Measurements from ENCODE around the gene KCNJ10. TPM values are rescaled to one million over a fixed set of nuclear protein-coding genes. Genes with fewer than 3 reads are reported as not detected.
"Not testable (repeated sequence)": the region's sequence is repeated elsewhere in the genome, so short reads cannot be mapped to it uniquely, and the experiment has no call there.

Gene KCNJ10
- total RNA-seq, 2 experiments from 2014 or later, result 0.29 TPM; not detected in 1

DNA sequence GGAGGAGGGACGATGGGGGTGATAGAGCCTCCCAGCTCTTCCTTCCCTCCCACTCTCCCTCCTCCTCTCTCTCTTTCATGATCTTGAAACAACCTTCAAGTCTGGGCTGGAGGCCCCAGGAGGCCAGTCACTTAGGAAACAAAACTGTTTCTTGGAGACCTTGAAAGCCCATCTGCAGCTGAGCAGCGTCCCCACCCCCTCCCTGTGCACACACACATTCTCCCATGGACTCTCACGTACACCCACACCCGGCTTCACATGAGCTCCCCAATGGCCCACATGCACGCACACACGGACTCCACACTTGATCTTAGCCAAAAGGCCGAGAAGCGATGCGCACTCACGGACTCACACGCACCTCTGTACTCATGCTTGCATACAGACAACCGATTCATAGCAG is 42.4 kb upstream of the KCNJ10 start:
- Histone ChIP-seq H3K36me3 (ENCODE audit: insufficient read depth, low read length) (no peaks in the 10 kb centered on the region), H4K20me1 (ENCODE audit: insufficient read depth, low read length) (no peaks in the 10 kb centered on the region), H3K4me2 (ENCODE audit: low read length) (no peak overlapping the region), H3K9me2 (ENCODE audit: insufficient read depth, low read length) (no peaks in the 10 kb centered on the region), H3K4me3 (ENCODE audit: low read depth, low read length, poor library complexity, severe bottlenecking) (no peak overlapping the region), H3K4me1 (ENCODE audit: insufficient read depth, low read length, poor library complexity, severe bottlenecking) (peaks cover 4% of the 10 kb centered on the region), H2AFZ (ENCODE audit: low read length) (no peak overlapping the region), H3K9me3 (ENCODE audit: low read length) (no peaks in the 10 kb centered on the region), H3K27ac (ENCODE audit: low read depth, low read length, poor library complexity, severe bottlenecking) (no peak overlapping the region), H3K79me2 (ENCODE audit: insufficient read depth, low read depth, low read length) (no peaks in the 10 kb centered on the region)
- intact Hi-C loops (cut with micrococcal nuclease; ENCODE audit: unreplicated experiment), result no loop called here
- TF ChIP-seq EZH2phosphoT487 (IDR thresholded peaks at IDR 0.05; ENCODE audit: borderline replicate concordance, low read depth, low read length) (no peak), CTCF (conservative IDR thresholded peaks at IDR 0.05; ENCODE audit: low read length) (no peak)
- no TSS peak for BruUV-seq (replicated peaks)
- POLR2A ChIA-PET, result interaction anchor here (0.6 kb wide), 1 partner anchor 226 kb away, joined by 3 read pairs; no protein-coding TSS in a partner anchor
- DNase-seq (ENCODE audit: low spot score), result no peak
- CTCF ChIA-PET (ENCODE audit: unreplicated experiment), result interaction anchor here (0.6 kb wide), 1 partner anchor 881 kb away, joined by 14 read pairs; no protein-coding TSS in a partner anchor

- H3K4me2 ChIP-seq (ENCODE audit: low read length); H2AFZ ChIP-seq (ENCODE audit: low read length); H3K36me3 ChIP-seq (ENCODE audit: insufficient read depth, low read length); H3K4me3 ChIP-seq (ENCODE audit: low read depth, low read length, poor library complexity, severe bottlenecking); intact Hi-C loops (cut with micrococcal nuclease; ENCODE audit: unreplicated experiment); CTCF ChIA-PET (ENCODE audit: unreplicated experiment); H3K9me2 ChIP-seq (ENCODE audit: insufficient read depth, low read length); H3K4me1 ChIP-seq (ENCODE audit: insufficient read depth, low read length, poor library complexity, severe bottlenecking); BruUV-seq (replicated peaks); H3K9me3 ChIP-seq (ENCODE audit: low read length); DNase-seq (ENCODE audit: low spot score); POLR2A ChIA-PET; H4K20me1 ChIP-seq (ENCODE audit: insufficient read depth, low read length); H3K27ac ChIP-seq (ENCODE audit: low read depth, low read length, poor library complexity, severe bottlenecking); H3K79me2 ChIP-seq (ENCODE audit: insufficient read depth, low read depth, low read length): not testable (repeated sequence)
Observed at GRCh38 chr1:160111462-160111861, 41.5 kb upstream of the KCNJ10 start.

- DNase-seq (ENCODE audit: low spot score), result no peak
- H2AFZ ChIP-seq (ENCODE audit: low read length), result no peak overlapping the region
- no peak overlapping the region for H3K4me3 ChIP-seq (ENCODE audit: low read depth, low read length, poor library complexity, severe bottlenecking)
- CTCF ChIA-PET (ENCODE audit: unreplicated experiment), result no interaction called here
- H3K79me2 ChIP-seq (ENCODE audit: insufficient read depth, low read depth, low read length), result no peaks in the 10 kb centered on the region
- BruUV-seq (replicated peaks), result no TSS peak
- no peak for TF ChIP-seq EZH2phosphoT487 (IDR thresholded peaks at IDR 0.05; ENCODE audit: borderline replicate concordance, low read depth, low read length)
- TF ChIP-seq CTCF (conservative IDR thresholded peaks at IDR 0.05; ENCODE audit: low read length), result no peak
- POLR2A ChIA-PET, result no interaction called here
- intact Hi-C loops (cut with micrococcal nuclease; ENCODE audit: unreplicated experiment), result no loop called here
- H3K27ac ChIP-seq (ENCODE audit: low read depth, low read length, poor library complexity, severe bottlenecking), result no peak overlapping the region
- H3K9me2 ChIP-seq (ENCODE audit: insufficient read depth, low read length), result no peaks in the 10 kb centered on the region
- peaks cover 4% of the 10 kb centered on the region for H3K4me1 ChIP-seq (ENCODE audit: insufficient read depth, low read length, poor library complexity, severe bottlenecking)
- H3K36me3 ChIP-seq (ENCODE audit: insufficient read depth, low read length), result no peaks in the 10 kb centered on the region
- no peaks in the 10 kb centered on the region for H3K9me3 ChIP-seq (ENCODE audit: low read length)
- H4K20me1 ChIP-seq (ENCODE audit: insufficient read depth, low read length), result no peaks in the 10 kb centered on the region
- H3K4me2 ChIP-seq (ENCODE audit: low read length), result no peak overlapping the region
Observed at GRCh38 chr1:160109686-160110085, 39.7 kb upstream of the KCNJ10 start.
